Kasumi-1 (cell line): Measurements from ENCODE around the gene MRLN.
"Not testable (repeated sequence)": the region's sequence is repeated elsewhere in the genome, so short reads cannot be mapped to it uniquely, and the experiment has no call there.

ENCODE experiments used
- DNase-seq, 2 experiments: peaks; one replicate each; lab custom pipeline; 2025; lab: John Stamatoyannopoulos, UW

Gene MRLN

DNA sequence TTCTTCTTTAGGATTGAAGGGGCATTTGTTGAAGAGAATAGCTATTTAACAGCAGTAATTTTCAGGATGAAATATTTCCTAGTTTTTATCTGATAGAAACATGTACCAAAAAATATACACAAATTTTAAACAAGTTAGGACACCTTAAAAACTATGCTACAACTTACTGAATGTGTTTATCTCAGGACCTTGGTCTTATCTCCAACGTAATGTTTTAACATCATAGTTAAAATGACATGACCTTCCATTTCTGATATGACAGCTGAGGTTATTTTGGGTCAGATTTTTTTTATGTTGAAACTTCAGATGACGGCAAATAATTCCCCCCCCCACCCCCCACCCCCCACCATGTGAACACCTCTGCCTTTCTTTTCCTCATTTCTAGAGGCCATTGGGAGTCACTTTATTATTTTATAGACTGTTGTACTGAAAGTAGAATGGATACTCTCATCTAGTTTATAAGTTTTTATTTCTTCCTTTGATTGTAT is 8.0 kb downstream of the MRLN start:
- no peak for DNase-seq

DNA sequence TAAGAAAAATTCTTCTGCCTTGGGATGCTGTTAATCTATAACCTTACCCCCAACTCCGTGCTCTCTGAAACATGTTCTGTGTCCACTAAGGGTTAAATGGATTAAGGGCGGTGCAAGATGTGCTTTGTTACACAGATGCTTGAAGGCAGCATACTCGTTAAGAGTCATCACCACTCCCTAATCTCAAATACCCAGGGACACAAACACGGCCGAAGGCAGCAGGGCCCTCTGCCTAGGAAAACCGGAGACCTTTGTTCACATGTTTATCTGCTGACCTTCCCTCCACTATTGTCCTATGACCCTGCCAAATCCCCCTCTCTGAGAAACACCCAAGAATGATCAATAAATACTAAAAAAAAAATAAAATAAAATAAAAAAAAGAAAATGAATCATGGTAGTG is 8.5 kb downstream of the MRLN start:
- DNase-seq, result not testable (repeated sequence)

DNA sequence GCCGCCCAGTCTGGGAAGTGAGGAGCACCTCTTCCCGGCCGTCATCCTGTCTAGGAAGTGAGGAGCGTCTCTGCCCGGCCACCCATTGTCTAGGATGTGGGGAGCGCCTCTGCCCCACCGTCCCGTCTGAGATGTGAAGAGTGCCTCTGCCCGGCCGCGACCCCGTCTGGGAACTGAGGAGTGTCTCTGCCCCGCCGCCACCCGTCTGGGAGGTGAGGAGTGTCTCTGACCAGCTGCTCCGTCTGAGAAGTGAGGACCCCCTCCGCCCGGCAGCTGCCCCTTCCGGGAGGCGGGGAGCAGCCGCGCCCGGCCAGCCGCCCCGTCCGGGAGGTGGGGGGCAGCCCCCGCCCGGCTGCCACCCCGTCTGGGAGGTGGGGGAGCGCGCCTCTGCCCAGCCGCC is 9.1 kb downstream of the MRLN start:
- DNase-seq, result not testable (repeated sequence)

DNA sequence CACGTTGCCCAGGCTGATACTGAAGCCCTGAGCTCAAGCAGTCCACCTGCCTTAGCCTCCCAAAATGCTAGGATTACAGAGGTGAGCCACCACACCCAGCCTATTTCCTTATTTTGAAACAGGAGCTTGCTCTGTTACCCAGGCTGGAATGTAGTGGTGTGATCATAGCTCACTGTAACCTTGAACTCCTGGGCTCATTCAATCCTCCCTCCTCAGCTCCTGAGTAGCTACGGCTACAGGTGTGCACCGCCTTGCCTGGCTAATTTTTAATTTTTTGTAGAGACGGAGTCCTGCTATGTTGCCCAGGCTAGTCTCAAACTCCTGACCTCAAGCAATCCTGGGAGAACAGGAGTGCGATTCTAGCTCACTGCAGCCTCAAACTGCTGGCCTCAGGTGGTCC is 11.7 kb downstream of the MRLN start:
- DNase-seq, result no peak

DNA sequence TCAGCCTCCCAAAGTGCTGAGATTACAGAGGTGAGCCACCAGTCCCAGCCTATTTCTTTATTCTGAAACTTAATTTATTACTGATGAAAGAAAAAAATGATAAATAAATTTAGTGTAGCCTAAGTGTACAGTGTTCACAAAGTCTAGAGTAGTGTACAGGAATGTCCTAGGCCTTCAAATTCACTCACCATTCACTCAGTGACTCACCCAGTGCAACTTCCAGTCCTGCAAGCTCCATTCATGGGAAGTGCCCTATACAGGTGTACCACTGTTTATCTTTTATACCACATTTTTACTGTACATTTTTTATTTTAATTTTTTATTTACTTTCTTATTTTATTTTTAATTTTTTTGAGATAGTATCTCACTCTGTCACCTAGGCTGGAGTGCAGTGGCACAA is 12.2 kb downstream of the MRLN start:
- no peak for DNase-seq

DNA sequence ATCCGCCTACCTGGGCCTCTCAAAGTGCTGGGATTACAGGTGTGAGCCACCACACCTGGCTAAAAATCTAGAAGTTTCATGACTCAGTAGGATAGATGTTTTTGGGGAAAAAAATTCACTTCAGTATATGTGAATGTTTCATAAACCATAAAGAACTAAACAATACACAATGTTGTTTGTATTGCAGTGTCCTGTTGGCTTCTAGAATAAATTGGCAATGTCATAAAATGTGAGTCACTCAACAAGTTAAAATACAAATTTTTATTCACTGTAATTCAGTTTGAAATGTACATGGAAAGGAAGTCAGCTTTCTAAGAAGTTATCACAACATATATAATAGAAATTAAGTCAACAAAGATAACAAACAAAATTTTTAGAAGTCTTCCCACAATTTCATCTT is 16.5 kb downstream of the MRLN start:
- DNase-seq, result no peak

DNA sequence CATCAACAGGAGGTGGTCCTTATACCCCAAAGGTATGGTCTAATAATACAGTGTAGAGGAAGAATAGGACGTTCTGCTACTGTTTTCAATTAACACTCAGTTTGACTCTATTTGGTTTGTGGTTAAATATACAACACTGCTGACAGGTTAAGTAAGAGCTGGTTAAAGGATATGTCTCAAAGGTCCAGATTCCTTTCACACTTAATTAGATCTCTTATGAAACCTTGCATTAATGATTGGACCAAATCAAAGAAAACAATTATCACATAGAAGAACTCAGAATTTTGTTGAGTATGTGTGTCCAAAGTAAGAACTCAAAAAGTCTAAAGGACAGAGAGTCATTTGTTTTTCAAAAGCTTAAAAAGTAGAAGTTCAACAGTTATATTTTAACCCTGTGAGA is 18.0 kb downstream of the MRLN start:
- no peak for DNase-seq

DNA sequence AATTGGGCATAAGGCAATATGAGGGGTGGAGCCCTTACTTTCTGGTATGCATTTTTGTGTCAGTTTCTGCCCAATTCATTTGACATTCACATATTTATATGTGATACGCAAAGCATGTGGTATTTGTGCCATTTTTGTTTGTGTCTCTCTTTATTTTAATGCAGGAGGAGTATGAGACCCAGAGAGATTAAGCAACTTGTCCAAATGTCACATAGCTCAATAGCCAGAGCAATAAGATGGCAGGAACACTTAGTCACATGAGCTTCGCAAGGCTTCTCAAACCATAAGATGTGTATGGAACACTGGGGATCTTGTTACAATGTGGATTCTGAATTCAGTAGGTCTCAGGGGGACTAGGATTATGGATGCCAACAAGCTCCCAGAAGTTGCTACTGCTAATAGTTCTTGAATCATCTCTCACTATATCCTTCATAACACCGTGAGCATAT is 19.2 kb downstream of the MRLN start:
- DNase-seq, result no peak

DNA sequence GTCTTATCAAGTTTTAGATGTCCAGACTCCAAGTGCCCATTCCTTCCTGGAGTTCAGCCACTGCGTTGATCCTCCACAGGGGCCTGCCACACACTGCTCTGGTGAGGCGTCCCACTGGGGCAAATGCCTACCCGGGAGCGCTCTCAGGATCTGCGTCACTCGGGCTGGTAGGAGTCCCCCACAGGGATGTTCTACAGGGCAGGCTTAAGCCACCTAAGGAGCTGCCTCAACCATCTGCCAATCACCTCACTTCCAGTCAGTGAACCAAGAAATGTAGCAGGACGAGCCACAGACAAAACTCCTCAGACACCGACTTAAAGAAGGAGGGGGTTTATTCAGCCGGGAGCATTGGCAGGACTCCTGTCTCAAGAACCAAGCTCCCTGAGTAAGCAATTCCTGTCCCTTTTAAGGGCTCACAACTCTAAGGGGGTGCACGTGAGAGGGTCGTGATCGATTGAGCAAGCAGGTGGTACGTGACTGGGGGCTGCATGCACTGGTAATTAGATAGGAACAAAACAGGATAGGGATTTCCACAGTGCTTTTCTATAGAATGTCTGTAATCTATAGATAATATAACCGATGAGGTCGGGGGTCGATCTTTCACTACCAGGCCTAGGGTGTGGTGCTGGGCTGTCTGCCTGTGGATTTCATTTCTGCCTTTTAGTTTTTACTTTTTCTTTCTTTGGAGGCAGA is 19.8 kb downstream of the MRLN start:
- not testable (repeated sequence) for DNase-seq

DNA sequence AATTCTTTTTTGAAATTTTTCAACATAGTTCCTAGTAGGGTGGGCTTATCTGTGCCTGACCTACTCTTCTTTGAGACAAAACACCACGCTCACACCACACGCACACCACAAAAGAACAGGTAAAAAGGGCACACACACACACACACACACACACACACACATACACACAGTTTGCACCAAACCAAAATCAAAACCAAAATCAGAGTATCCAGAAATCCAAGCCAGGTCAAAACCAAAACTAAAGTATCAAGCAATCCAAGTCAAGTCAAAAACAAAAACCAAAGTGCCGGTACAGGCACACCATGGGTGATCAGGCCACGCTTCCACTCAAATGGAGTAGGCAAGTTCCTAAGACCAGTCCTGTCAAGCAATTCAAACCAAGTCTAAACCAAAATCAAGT is 20.4 kb downstream of the MRLN start:
- not testable (repeated sequence) for DNase-seq

DNA sequence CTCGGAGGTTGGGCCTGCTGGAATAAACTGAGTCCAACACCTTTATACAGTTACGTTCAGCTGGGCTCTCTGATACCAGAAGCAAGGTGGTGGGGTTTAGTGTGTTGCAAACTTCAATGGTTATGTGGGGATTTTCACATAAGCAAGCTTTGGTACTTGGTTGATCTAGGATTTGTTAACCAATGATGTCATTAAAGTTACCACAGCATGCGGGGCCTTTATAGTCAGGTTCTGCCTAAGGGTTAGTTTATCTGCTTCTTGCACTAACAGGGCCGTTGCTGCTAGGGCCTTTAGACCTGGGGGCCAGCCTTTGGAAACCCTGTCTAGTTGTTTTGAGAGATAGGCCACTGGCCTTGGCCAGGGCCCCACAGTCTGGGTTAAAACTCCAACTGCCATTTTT is 24.1 kb downstream of the MRLN start:
- not testable (repeated sequence) for DNase-seq

DNA sequence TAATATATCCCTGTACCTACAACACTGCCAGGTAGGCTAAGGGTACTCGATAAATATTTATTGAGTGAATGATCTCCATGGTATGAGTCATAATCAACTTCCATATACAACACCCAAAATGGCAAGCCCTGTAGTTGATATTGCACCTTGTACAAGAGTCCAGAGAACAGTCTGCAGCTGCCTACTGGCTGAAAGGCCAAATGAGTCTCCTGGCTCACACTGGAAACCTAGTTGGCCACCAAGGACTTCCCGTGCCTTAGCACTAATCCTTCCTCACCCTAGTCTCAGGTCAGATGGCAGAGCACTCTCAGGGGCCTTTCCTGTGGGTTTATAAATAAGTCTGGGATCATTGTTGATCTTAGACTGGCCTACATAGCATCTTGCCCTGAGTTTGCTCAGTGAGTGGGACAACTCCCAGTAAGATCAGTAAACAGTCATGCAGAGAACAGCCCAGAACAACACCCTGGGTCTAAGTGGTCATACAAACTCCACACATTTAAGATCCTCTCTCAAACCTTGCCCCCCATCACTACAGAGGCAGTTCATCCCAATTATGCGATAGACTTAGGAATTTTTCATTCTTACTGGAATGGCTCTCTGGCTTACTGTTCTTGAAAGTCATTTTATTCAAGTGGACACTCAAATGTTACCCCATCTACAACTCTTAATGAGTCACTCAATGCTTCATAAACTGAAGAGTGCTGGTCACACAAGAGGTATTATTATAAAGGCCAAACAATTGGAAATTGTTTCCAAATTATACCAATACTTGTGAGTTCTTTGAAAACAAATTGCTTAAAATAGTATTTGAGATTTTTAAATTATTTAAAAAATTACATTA is 28.9 kb downstream of the MRLN start:
- no peak for DNase-seq

DNA sequence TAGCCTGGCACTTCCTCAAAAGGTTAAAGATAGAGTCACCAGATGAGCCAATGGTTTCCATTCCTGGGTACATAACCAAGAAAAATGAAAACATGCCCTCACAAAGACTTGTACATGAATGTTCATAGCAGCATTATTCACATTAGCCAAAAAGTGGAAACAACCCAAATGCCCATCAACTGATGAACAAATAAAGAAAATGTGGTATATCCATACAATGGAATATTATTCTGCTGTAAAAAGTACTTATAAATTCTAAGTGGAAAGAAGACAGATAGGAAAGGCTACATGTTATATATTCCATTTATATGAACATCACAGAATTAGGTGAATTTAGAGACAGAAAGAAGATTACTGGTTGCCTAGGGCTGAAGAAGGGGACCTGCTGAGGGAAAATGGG is 32.9 kb downstream of the MRLN start:
- DNase-seq, result no peak

DNA sequence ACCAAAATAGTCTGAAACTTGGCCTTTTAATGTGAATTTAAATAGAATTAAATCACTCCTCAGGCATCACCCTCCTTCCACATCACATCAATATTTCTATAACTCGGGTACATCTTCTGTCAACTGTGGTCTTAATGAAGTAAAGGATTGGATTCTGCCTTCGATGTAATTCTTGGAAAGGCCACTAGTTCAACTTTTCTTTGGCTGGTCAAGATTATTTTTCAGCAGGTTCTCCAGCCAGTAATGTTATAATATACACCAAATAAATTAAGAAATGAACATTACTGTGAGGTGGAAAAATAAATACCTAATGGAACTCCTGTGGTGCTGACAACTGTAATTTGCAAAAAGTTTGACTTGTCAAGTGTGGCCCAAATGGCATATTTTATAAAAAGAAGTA is 33.9 kb downstream of the MRLN start:
- peak in 1 of 2 experiments; percentile 20 for DNase-seq

DNA sequence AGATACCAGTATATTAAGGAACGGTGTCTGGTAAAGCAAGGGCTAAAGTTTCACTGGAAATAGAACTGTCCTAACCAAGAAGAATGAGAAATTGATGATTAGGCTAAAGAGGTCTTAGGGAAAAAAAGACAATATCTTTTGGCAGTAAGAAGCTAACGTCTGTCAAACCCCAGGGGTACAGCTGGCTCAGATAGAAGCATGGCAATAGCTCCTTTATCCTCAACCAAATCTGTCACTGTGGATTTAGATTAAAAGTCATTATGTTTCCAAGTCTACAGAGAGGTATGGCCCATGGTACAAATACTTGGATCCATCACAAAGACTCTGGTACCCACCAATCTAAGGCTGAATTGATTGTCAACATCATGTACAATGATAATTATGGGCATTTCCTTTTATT is 35.0 kb downstream of the MRLN start:
- DNase-seq, result no peak

DNA sequence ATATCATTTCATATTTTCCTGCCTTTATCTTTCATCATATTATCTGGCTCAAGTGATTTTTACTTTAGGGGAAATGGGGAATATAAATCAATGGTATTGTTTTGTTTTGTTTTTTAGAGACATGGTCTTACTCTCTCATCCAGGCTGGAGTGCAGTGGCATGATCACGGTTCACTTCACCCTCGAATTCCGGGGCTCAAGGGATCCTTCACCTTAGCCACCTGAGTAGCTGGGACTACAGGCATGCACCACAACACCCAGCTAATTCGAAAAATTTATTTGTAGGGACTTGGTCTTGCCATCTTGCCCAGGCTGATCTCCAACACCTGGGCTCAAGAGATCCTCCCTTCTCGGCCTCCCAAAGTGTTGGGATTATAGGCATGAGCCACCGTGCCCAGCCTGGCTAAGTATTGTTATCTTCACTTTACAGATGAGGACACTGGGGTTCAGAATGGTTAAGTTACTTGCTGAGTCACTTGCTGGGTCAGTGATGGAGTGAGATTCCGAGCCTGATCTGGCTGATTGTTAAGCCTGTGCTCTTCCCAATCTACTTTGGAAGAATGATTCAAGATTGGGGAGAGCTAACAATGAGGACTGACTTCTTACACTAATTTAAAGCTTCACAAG is 39.9 kb downstream of the MRLN start:
- DNase-seq, result no peak

DNA sequence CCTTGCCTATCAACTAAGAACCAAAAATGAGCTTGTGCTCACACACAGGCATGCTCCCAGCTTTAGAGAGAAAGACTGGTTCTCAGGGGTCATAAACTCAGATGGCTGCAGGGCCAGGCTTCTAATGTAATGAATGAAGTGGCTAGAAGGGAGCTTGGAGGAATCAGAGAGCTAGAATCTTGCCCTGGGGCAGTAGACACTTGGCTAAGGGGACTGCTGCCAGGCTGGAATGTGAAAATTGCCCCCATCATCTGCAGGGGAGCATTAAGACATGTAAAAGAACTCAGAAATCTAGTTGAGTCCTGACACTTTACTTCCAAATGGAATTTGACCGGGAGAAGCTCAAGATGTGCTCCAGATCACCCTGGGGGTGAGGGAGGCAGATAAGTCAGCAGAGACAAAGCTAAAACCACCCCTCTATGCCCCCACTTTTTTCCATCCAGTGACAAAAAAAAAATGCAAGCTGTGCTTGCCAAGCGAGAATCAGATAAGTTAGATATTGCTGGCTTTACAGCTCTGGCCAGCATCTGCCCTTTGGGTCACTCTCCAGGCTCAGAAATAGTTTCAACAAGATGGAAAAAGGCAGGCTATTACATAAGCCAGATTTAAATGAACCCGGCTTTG is 41.3 kb downstream of the MRLN start:
- DNase-seq, result no peak

DNA sequence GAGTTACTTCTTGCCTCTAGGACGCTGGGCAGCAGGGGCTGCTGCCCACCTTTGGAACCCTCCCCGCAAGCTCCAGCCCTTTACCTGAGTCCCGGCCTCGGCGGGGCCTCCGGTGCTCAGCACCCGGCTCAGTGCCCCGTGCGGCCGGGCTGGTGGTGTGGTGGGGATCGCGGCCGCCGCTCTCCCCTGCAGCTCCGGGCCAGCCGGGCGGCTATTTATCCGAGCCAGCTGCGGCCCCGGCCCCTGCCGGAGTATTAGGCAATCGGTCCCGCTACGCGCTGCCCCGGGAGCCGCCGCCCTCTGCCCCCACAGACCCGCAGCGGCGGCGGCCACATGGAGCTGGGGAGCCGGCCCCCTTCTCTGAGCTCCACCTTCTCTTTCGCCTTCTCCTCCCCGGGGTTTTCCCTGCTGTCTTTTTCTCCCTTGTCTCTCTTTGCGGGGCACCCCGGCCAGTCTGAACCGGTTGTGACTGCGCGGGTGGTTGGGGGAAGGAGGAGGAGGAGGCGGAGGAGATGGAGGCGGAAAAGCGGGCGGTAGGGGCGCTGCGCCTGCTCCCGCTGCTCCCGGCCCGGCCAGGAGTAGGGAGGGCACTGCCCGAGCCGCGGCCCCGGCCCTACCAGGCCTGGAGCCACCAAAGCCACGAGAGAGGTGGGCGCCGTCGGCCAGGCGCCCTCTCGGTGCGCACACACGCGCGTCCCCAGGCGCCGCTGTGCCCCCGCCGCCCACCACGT is 43.7 kb downstream of the MRLN start, which contains the start of gene SLC16A9:
Gene SLC16A9 (minus strand): TSS at position 456 of the 731 bp plus-strand sequence. CDS start 25,559 bp downstream, outside the sequence.
- peak; percentile 61 to 73 for DNase-seq

DNA sequence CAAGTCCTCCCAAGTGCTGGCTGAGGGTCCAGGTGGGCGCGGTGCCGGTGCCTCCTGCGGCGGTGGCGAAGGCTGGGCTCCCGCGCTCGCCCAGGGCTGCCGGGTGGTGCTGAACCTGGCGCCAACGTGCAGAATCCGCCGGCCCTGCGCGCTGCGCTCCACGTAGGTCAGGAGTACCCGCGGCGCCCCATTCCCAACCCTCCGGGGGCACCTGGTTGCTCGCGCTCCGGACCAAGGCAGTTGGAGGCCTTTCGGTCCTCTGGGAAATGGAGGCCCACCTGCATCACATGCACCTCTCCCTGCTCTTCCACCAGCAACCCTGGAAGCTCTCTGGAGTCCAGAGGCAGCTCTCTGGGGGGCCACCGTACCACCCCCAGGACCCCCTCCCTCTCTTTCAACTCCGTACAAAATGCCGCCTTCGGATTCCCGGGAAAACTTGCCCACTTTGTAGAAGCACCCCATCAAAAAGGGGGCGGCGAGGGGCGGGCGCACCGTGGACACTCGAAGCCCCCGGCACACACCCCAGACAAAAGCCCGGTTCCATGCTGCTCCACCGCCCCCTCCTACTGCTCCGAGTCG is 44.4 kb downstream of the MRLN start:
- DNase-seq, result peak in 1 of 2 experiments; percentile 25

DNA sequence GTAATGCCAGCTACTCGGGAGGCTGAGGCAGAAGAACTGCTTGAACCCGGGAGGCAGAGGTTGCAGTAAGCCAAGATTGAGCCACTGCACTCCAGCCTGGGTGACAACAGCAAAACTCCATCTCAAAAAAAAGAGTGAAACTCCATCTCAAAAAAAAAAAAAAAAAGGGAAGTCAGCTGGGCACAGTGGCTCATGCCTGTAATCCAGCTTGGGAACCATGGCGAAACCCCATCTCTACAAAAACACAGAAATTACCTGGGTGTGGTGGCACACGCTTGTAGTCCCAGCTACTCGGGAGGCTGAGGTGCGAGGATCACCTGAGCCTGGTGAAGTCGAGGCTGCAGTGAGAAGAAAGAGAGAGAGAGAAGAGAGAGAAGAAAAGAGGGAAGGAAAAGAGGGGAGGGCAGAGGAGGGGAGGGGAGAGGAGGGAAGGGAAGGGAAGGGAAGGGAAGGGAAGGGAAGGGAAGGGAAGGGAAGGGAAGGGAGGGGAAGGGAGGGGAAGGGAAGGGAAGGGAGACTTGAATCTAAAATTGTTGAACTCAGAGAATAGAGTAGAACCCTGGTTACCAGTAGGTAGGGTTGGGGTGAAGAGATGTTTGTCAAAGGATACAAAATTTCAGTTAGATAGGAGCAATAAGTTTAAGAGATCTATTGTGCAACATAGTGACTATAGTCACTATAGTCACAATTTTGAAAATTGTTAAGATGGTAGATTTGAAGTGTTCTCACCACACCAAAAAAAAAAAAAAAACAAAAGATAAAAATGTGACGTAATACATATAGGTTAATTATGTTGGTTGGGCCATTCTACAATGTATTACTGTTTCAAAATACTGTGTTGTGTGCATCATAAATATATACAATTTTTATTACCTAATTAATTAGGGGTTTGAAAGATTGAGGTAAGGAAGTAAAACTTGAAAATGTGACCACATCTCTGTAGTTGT is 46.1 kb downstream of the MRLN start:
- DNase-seq, result no peak
